Astrocyte (in vitro differentiated cells and primary cell): ENCODE measurements around the gene EDIL3.

Source experiments
- EZH2 ChIP-seq: IDR thresholded peaks from 2 replicates; pipeline ENCODE4 v1.6.1; 2012; ENCODE audit warnings: mild to moderate bottlenecking, low read length, inconsistent platforms; ENCODE audit not compliant: insufficient read depth
- TF ChIP-seq, protein P1 (sequence below): IDR thresholded peaks from 2 replicates; pipeline ENCODE4 v1.5.1; 2011; ENCODE audit warnings: low read depth, mild to moderate bottlenecking, inconsistent platforms, low read length, moderate library complexity; ENCODE audit not compliant: insufficient read depth

DNA sequence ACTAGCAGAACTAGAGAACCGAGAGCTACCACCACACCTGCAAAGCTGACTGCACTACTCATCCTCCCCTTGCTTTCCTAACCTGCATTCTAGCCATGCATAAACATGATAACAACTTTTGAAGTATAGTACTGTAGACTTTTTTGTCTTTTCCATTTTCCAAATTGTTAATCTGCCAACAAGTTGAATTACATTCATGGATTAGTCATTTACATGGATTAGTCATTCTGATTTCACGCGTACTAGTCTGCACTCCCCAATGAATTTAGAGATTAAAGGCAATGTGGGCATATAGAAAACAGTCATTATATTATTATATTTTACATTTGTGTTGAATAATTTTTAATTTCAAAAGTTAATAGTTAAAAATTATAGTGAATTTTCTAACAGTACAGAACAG lies 81.4 kb downstream of the EDIL3 start:
- no peak for TF ChIP-seq EZH2
- TF ChIP-seq, protein P1, sequence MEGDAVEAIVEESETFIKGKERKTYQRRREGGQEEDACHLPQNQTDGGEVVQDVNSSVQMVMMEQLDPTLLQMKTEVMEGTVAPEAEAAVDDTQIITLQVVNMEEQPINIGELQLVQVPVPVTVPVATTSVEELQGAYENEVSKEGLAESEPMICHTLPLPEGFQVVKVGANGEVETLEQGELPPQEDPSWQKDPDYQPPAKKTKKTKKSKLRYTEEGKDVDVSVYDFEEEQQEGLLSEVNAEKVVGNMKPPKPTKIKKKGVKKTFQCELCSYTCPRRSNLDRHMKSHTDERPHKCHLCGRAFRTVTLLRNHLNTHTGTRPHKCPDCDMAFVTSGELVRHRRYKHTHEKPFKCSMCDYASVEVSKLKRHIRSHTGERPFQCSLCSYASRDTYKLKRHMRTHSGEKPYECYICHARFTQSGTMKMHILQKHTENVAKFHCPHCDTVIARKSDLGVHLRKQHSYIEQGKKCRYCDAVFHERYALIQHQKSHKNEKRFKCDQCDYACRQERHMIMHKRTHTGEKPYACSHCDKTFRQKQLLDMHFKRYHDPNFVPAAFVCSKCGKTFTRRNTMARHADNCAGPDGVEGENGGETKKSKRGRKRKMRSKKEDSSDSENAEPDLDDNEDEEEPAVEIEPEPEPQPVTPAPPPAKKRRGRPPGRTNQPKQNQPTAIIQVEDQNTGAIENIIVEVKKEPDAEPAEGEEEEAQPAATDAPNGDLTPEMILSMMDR: no peak
